H4 (cell line): ENCODE data around the gene CNTNAP2. TPM values are rescaled to one million over a fixed set of nuclear protein-coding genes. Genes with fewer than 3 reads are reported as not detected.
A peak's percentile ranks its signal among the peaks of the same experiment; 100 is the strongest.

Source experiments
- DNase-seq: peaks from one replicate; pipeline ENCODE4 v3.0.0-alpha.2; 2015; ENCODE audit warnings: low spot score
- total RNA-seq: library from RNA; depleted of rRNA; stranded (reverse); fragments of >200 nt; shearing (Covaris generic); gene quantifications from 2 replicates; pipeline ENCODE4 v1.2.3, GENCODE V29; 2014

CNTNAP2 gene
- total RNA-seq, 1 experiment from 2014 or later, result 1.7 TPM

DNA sequence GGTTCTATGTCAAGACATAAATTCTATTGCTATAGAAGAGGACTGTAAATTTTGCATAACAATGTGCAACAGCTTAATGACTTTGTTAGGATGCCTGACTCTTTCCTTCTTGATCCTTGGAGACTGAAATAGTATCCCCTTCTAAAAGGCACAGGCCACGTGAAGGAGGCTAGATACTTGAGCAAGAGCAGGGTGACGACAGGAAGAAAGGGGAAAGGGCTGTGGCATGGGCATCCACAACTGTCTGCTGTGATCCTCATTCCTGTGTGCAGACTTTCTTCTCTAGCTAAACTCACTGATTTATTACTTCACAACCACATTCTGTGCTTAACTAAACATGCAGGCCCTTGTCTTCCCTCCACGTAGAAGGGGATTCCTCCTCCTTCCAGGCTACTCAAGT lies 1362.2 kb downstream of the CNTNAP2 start:
- DNase-seq, result no peak

DNA sequence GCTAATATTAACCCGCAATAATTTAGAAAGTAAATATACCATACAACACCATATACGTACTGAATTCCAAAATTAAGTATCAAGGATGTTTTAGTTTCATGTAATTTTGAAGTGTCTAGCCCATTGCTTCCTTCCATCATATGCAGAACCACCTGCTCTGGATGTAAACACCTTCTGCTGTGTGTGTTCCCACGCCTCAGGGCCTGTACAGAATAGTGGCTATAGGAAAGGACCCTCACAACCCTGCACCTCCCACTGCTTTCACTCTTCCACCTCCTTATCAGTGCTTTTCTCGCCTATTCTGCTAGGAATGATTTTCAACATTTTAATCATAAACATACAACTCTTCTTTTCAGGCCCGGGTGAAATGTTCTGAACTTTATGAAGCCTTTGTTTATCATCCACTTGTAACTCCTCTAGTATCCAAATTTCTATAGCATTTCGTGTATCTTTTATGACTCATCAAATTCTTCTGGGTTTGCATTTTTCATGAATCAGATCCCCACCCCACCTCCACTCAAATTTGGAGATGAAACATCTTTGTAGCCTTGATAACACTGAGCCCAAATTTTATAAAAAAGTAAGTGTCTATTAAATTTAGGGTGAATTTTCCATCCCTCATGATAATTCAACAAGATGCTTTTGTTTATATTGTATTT lies 1367.2 kb downstream of the CNTNAP2 start:
- DNase-seq, result no peak

GRCh38 chr7:147485660-147486210 lies 1369.1 kb downstream of the CNTNAP2 start:
- no peak for DNase-seq

- no peak for DNase-seq
These were observed 1376.0 kb downstream of the CNTNAP2 start for GRCh38 chr7:147492606-147493005.

- DNase-seq, result no peak
These were observed 1379.6 kb downstream of the CNTNAP2 start for GRCh38 chr7:147496209-147496608.

DNA sequence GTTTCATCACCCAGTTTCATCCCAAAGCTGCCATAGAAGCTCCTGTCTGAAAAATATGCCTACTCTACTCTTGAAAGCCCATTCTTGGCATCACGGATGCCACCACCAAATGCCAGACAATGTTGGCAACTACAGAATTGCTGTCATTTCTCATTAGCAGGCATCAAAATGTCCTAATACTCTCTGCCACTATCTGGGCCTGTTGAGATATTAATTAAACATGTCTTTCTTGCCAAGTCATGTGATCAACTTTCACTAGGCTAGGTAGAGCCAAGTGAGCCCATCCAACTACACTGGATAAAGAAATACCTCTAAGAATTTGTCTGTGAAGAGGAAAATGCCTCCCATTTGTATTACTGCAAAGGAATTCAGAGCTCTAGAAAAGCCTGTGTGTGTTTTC lies 1380.6 kb downstream of the CNTNAP2 start:
- no peak for DNase-seq

DNA sequence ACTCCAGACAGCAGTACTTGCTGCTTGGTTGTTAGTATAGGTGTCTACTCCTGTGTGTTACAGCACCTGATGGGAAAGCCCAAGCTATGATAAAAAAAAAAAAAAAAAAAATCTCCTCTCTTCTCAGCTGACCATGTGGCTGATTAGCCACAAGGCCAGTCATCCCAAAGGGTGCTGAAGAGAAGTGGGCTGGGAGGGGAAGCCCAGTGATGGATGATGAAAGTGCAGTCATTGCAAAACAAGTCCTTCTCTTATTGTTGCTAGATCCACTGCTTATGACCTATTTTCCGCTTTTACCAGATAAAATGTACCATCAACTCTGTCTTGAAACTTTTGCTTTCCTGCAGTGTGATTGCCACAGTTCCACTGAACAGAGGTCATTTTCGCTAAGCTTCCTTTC lies 1381.5 kb downstream of the CNTNAP2 start:
- DNase-seq, result no peak

GRCh38 chr7:147509035-147509501 lies 1392.5 kb downstream of the CNTNAP2 start:
- DNase-seq, result no peak

GRCh38 chr7:147509541-147510200 lies 1393.1 kb downstream of the CNTNAP2 start:
- no peak for DNase-seq

DNA sequence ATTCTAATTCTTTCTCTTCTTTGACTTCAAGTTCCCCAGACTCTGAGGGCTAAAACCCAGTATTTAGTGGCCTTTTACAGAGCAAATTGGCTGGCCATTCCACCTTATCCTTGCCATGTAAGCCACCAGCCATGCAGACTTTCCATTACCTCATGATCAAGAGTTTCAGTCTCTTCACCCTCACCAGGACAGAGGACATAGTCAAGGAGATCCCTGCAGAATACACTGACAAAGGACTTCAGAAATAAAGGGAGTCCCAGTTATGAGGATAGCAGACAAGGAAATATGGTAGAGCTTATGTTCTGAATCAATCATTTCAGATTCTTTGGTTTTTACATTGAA lies 1393.6 kb downstream of the CNTNAP2 start:
- DNase-seq, result no peak

DNA sequence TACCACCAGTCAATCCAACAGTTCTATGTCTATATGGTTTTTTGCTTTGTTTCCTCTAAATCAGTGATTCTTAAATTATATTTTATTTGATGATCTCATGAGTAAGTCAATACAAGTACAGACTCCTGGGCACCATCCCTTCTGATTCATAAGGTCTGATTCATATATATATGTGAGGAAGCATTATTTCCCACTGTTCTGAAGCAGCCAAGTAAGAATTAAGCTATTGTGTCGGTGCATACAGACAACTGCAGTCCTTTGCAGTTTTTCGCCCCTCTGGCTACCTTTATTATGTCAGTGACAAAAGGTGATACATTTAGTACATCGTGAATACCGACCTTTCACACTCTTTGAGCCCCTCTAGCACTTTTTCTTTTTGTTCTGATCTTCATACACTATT lies 1394.3 kb downstream of the CNTNAP2 start:
- no peak for DNase-seq

DNA sequence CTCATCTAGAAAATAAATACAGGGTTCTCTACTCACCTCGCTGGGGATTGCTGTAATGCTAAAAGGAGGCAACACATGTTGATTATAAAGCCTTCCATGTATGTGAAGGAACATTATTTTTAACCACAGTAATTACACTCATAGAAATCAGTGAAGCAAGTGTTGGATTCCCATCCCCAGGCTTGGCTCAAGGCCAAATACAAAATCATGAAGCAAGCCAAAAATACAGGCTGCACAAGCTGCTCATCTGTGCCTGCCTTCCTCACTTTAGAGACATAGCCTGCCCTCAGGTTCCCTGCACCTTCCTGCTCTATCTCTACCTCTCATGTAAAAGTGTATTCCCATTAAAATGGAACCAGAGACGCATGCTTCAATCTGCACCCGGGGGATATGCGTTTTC lies 1396.8 kb downstream of the CNTNAP2 start:
- no peak for DNase-seq

DNA sequence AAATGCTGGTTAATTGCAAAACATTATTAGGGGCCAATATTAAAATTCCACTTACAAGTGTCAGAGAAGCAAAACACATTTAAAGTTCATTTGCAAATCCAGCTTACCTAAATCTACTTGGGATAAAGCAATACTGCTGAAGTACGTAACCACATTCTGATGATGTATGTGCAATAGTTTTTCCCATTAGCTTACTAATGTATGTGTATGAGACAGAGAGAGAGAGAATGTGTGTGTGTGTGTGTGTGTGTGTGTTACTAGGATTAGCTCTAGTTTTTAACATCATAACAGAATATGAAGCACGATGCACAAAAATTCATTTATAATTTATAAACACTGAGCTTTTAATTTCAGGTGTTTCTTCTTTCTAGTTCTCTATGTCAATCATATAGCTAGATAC lies 1399.8 kb downstream of the CNTNAP2 start:
- no peak for DNase-seq

- DNase-seq, result peak; percentile 62
These were observed 1402.5 kb downstream of the CNTNAP2 start for GRCh38 chr7:147519062-147519461.

GRCh38 chr7:147523056-147523455 lies 1406.5 kb downstream of the CNTNAP2 start:
- no peak for DNase-seq

DNA sequence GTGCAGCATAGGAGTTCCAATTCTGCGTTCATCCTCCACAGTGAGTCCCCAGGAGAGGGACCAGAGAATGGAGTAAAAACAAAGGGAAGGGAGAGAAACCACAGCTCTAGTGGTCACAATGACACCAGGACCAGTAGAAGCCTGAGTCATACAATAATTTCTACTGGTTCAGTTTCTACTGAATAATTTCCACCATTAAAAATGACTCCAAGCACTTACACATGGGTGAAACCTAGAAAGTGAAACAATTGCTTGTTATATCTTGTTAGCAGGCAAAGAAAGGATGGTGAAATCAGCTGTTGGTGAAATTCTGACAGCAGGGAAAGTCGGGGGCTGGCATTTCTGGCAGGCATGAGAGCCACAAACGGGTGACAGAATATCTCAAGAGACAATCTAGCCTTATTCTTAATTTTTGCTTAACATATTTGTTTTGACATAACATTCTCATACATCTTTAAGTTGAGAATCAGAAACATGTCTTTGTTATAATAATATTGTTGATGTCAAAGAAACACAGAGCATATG lies 1408.2 kb downstream of the CNTNAP2 start:
- DNase-seq, result peak; percentile 12

DNA sequence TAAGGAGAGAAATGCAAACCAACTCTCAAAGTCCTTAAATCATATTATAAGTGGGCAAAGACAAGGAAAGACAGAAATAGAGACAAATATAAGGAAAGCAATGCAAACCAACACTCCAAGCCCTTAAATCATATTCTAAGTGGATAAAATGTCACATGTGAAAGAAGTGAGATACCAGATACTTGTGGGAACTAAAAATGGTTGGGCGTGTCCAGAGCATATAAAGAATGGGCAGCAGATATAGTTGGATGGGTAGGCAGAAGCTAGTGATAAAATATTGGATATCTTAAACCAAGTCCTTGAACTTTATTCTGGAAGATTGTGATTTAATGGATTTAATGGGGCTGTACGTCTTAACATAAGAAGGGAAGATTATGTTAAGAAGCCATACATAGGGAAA lies 1408.7 kb downstream of the CNTNAP2 start:
- DNase-seq, result no peak

DNA sequence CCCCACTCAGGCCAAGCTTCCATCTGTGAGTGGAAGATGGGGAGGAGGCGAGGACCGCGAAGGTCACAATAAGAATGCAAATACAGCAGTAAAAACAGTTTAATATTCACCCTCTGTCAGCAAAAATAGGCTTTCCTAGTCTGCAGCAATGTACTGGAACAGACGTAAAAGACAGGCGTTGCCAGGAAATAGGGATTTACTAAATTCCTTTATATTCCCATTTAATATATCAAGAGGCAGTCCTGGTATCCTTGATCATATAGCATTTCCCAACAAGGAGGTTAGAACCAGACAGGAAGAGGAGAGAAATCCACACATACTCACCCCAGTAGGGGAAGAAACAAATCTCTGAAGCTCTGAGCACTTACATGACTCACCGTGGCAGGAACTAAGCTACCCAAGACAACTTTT lies 1419.1 kb downstream of the CNTNAP2 start:
- DNase-seq, result no peak

DNA sequence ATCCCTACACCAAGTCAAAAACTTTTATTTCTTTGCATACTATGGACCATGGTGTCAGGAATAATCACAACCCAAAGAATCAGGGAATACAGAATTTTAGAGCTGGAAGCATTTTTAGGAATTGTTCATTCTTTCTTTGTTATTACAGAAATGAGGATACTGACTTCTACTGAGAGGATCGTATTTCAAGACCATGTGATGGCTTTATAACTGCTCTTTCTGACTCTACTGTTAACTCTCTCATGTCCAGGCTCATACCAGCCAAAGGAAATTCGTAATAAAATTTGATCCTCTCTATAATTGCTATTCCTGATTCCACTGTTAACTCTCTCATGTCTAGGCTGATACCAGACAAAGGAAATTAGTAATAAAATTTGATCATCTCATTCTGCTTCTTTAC lies 1423.1 kb downstream of the CNTNAP2 start:
- no peak for DNase-seq

DNA sequence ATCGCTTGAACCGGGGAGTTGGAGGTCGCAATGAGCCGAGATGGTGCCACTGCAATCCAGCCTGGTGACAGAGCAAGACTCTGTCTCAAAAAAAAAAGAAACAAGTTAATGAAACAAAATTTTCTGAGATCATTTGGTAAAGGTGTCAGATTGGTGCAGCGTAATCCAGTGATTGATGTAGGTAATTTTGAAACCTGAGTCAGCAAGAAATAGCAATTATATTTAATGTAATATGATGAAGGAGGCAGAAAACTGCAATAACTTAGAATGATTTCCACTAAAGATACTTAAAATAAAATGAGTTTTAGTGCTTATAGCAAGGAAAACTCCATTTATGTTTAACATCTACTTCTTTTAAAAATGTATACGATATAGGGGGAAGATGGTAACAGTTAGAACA lies 1424.1 kb downstream of the CNTNAP2 start:
- no peak for DNase-seq

DNA sequence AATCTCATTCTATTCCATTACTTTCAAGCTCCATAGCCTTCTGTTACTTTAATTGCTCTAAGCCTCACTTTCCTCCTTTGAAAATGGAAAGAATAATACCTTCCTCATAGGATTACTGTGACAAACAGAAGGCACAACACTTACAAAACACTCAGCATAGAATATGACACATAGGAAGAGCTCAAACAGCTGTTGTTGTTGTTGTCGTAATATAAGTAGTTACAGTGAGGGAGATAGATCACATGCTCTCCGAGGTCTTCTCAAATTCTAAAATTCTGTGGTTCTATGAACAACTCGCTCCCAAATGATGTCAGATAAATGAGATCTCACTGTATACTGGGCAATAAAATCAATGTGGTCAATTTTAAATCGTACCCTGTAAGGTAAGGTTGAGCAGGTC lies 1424.7 kb downstream of the CNTNAP2 start:
- no peak for DNase-seq

- DNase-seq, result peak; percentile 57
These were observed 1430.8 kb downstream of the CNTNAP2 start for GRCh38 chr7:147547252-147547897.

DNA sequence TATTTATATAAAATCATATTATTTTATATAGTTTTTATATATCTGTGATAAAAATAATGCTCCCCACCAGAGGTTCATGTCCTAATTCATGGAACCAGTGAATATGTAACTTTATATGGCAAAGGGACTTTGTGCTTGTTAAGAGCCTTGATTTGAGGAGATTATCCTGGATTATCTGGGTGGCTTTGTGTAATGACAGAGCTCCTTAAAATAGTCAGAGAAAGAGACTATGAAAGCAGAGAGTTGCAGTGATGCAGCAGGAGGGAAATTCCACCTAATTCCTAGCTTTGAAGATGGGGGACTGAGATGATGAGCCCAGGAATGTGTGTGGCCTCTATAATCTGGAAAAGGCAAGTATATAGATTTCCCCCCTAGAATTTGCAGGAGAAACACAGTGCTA lies 1439.7 kb downstream of the CNTNAP2 start:
- no peak for DNase-seq
